GM12865 (cell line): ENCODE measurements around the gene ARMH1.

Experiments used
- DNase-seq: peaks from one replicate; pipeline ENCODE4 v3.0.0; 2010; ENCODE audit warnings: low read depth
- H3K4me3 ChIP-seq: 2 replicates; pipeline ENCODE4 v1.5.1; 2011; ENCODE audit warnings: mild to moderate bottlenecking, low read depth, low read length, control low read depth
- TF ChIP-seq, protein P1 (sequence below): IDR thresholded peaks from 2 replicates; pipeline ENCODE4 v1.5.1; 2011; ENCODE audit warnings: low read length, control low read depth, low read depth, inconsistent platforms; ENCODE audit not compliant: insufficient read depth; ENCODE audit errors: missing control alignments

ARMH1 gene

GRCh38 chr1:44672254-44672955, 2.1 kb upstream of the ARMH1 start:
- peak overlapping the region; percentile 11 for H3K4me3 ChIP-seq
- peak; percentile 78 for DNase-seq

GRCh38 chr1:44672961-44673674, 1.4 kb upstream of the ARMH1 start:
- DNase-seq, result no peak
- TF ChIP-seq, protein P1, sequence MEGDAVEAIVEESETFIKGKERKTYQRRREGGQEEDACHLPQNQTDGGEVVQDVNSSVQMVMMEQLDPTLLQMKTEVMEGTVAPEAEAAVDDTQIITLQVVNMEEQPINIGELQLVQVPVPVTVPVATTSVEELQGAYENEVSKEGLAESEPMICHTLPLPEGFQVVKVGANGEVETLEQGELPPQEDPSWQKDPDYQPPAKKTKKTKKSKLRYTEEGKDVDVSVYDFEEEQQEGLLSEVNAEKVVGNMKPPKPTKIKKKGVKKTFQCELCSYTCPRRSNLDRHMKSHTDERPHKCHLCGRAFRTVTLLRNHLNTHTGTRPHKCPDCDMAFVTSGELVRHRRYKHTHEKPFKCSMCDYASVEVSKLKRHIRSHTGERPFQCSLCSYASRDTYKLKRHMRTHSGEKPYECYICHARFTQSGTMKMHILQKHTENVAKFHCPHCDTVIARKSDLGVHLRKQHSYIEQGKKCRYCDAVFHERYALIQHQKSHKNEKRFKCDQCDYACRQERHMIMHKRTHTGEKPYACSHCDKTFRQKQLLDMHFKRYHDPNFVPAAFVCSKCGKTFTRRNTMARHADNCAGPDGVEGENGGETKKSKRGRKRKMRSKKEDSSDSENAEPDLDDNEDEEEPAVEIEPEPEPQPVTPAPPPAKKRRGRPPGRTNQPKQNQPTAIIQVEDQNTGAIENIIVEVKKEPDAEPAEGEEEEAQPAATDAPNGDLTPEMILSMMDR, result no peak
- peak overlapping the region; percentile 85 for H3K4me3 ChIP-seq

More at GRCh38 chr1:44672254-44672955, 2.1 kb upstream of the ARMH1 start:
- TF ChIP-seq, protein P1, result no peak

GRCh38 chr1:44673675-44674112, 820 bp upstream of the ARMH1 start:
- DNase-seq, result no peak
- TF ChIP-seq, protein P1, result no peak
- peak overlapping the region; percentile 85 for H3K4me3 ChIP-seq

GRCh38 chr1:44675186-44675585, 672 bp downstream of the ARMH1 start:
- DNase-seq, result no peak
- peak overlapping the region; percentile 85 for H3K4me3 ChIP-seq
- TF ChIP-seq, protein P1, result no peak

GRCh38 chr1:44676484-44677200, 2.1 kb downstream of the ARMH1 start:
- peak; percentile 68 for DNase-seq

GRCh38 chr1:44677201-44677766, 2.8 kb downstream of the ARMH1 start:
- TF ChIP-seq, protein P1, result peak; percentile 56
- DNase-seq, result peak; percentile 71
- H3K4me3 ChIP-seq, result no peak overlapping the region

More at GRCh38 chr1:44676484-44677200, 2.1 kb downstream of the ARMH1 start:
- TF ChIP-seq, protein P1, result no peak
- peak overlapping the region; percentile 14 for H3K4me3 ChIP-seq
